Mesenteric fat pad (tissue), 1 donor: ENCODE measurements around the gene INTS11. TPM values are rescaled to one million over a fixed set of nuclear protein-coding genes. Genes with fewer than 3 reads are reported as not detected.

Experiments used
- DNase-seq: peaks from one replicate; pipeline ENCODE4 v3.0.0-alpha.2; 2020; ENCODE audit warnings: low spot score
- total RNA-seq: library from RNA; stranded (reverse); fragmentation: NEBNext Ultra II Directional; extraction: Animal tissue kit (Norgen Biotek cat#: 25700); gene quantifications from one replicate; pipeline ENCODE4 v1.2.1, GENCODE V29; 2021
- donor health status: DM: yes; HTN: yes; CAD: no.

INTS11 gene
- total RNA-seq, 1 donor from 2014 or later: 74.7 TPM

DNA sequence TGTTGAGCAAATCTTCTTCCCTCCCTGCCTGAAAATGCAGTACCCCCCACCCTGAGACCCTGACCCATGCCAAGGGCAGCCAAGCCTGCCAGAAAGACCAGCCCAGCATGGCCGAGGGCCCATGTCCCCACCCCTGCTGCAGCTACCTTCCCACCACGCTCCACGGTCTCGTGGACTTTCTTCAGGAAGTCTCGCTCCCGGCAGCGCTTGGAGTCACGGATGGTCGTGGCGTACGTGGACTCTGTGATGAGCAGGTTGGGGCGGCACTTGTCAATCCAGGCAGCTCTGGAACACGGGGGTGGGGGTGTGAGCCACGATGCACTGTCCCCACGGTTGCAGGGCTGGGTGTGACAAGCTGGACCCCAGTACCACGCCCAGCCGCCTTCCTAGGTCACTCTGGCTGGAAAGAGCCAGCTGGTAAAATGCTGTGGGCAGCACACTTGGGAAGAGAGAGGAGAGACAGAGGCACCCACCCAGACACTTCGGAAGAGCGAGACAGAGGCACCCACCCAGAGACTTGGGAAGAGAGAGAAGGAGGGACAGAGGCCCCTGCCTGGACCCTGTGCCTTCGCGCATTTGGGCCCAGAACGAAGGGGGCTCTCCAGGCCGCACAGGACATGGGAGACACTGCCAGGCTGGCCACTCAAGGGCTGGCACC is 9.7 kb downstream of the INTS11 start:
- no peak for DNase-seq

DNA sequence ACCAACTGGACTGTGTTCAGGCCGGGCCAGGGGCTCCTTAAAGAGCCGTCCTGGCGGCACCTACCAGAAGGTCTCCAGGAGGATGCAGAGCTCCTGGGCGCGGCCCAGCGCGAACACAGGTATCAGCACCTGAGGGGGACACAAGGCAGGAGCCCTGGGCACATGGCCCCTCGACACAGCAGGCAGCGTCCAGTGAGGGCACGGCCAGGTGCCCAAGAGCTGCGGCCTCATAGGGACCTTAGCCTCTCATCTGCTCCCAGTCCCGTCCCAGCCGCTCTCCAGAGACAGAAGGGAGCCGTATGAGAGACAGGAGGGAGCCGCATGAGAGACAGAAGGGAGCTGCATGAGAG is 10.2 kb downstream of the INTS11 start:
- no peak for DNase-seq

DNA sequence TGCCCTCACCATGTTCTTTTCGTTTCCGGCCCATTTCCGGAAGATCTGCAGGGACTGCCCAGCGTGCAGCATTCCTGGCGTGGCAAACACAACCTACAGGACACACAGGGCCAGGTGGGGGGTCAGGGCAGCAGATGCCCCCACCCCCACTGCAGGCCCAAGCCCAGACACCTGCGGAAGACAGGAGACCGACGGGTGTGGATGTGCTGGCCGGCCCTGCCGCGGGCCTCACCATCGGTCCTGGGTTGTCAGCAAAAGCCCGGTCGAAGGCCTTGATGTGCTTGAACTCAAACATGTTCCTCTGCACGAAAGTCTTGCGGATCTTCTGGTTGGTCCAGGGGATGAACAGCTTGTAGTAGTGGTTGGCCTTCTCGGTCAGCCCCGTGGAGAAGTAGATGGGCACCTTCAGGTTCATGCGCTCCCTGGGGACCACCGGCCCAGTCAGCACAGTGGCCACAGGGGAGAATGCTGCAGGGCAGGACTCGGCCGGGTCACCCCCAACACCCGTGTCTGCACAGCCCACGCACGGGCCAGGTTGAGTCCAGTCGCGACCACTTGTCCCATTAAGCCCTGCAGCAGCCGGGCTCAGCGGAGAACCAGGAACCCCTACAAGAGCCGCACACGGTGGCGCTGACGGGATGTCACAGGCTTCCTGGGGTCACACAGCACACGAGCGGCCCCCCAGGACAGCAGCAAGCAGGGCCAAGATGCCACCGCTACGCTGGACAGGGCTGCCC is 10.8 kb downstream of the INTS11 start:
- no peak for DNase-seq

DNA sequence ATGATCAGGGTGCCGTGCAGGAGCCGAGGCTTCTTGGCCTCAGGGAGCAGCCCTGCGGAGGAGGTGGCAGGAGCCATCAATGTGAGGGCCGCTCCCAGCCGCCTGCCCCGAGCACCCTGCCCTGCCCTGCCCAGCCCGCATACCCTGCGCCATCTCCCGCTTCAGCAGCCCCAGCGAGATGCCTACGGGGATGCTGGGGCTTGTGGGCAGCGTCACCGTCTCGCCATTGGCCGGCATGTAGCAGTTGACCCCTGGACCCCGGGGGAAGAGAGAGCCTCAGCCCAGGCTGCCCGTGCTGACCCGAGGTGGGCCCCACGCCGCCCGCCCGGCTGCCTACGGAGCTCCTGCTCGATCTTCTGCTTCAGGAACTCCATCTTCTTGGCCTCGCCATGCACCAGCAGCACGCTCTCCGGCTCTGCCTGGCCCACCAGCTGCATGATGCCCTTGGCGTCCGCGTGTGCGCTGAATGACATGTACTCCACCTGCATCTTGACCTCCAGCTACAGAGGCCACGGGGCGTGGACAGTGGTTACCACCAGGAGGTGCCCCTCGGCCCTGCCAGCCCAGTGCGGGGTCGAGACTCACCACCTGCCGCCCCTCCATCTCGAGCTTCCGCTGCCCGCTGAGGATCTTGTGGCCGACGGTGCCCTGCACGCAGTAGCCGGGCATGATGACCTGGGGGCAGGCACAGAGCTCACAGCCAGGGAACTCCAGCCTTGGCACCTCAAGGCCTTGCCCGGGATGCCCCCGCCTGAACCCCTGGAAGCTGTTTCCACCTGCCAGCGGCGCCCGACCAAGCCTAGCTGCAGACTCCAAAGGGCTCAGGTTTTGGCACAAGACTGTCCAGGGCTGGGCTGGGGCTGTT is 11.8 kb downstream of the INTS11 start:
- DNase-seq: no peak

DNA sequence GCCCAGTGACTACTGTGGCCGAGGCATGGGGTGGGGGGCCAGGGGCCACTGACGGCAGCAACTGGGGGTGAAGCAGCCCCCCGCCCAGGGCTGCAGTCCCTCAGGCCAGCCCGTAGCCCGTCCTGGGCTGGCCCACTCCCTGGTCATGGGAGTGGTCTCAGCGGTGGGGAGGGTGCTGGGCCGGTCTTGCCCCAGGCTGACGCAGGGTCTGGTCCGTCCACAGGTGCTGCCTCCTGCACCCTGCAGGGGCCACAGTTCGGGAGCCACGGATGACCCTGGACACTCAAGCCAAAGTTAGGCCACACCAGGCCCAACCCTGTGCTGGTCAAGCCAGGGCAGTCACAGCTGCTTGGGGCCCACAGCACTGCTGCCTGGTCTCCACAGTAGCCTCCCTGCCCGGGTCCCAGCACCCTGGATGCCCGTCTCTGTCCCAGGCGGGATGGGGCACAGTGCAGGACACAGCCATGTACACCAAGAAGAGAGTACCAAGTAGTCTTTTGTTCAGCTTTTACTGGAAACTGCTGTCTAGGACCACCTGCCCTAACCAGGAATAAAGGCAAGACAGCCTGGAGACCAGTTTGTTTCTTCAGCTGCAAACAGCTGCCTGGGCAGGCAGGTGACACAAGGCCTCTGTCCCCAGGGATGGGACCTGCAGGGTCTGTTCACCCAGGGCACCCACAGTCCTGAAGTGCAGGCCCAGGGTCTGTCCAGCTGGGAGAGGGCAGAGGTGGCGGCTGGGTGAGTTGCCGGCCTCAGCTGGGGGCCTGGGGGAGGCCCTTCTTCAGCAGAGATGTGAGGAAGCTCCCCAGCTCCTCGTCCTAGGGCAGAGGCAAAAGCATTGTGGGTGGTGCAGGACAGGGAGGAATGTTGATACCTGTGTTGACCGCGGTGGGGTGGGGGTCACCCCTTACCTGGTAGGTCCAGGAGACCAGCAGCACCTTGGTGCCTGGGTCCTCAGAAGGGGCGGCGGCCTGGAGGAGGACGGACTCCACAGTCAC is 13.1 kb downstream of the INTS11 start:
- DNase-seq: no peak

DNA sequence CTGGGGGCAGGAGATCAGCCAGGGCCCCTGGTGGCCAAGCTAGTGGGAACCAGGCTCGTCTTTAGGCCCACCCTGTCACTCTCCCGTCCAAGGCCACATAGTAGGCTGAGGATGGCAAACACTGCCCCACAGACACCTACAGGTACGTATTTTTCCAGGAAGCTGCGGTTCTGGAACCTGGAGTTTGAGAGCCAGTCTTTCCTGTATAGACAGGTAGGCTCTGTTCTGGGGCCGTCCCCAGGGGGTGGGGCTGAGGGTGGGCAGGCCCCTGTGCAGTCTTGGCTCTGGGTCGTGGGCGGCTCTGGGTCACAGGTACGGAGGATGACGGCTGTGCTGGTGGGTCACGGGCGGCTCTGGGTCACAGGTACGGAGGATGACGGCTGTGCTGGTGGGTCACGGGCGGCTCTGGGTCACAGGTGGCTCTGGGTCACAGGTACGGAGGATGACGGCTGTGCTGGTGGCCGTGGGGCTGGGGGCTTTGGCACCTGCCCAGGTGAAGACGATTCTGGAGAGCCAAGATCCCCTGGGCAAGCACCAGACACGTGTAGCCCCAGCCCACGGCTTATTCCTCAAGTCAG is 13.9 kb downstream of the INTS11 start:
- no peak for DNase-seq

DNA sequence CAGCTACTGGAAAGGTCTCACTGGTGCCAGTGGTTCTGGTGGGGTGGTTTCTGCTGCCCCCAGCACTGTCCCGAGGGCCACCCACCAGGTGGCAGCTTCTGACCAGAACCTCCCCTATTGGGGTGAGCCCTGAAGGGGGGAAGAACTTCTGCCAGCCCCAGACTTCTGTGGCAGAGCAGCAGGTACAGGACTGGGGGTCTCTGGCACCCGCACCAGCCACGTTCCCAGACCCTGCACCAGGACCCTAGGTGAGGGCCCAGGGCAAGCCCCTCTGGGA is 14.4 kb downstream of the INTS11 start:
- DNase-seq: no peak

DNA sequence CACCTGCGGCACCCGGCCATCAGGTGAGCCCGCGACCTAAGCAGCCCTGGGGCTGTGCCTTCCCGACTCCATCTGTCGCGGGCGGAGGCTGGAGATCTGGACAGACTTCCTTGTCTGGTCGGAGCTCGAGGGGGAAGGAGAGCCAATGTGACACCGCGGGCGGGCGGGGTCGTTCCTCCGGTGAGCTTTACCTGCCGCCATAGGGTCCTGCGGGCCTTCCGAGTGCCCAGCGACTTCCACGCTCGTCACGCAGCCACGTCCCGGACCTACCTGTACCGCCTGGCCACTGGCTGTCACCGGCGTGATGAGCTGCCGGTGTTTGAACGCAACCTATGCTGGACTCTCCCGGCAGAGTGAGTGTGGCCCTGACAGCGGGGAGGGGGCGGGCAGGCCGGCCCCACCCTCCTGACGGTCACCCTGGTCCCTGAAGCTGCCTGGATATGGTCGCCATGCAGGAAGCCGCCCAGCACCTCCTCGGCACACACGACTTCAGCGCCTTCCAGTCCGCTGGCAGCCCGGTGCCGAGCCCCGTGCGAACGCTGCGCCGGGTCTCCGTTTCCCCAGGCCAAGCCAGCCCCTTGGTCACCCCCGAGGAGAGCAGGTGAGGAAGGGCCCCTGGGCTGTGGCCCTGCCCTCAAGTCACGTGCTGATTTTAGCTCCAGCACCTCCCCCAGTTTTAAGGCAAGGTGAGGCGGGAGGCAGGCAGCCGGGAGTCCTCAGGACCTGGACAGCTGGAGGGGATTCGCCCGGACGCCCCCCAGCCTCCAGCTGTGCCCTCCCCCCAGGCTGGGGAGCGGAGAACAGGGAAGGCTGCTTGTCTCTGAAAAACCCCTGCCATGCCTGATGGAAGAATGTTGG is 15.0 kb downstream of the INTS11 start:
- DNase-seq: no peak

DNA sequence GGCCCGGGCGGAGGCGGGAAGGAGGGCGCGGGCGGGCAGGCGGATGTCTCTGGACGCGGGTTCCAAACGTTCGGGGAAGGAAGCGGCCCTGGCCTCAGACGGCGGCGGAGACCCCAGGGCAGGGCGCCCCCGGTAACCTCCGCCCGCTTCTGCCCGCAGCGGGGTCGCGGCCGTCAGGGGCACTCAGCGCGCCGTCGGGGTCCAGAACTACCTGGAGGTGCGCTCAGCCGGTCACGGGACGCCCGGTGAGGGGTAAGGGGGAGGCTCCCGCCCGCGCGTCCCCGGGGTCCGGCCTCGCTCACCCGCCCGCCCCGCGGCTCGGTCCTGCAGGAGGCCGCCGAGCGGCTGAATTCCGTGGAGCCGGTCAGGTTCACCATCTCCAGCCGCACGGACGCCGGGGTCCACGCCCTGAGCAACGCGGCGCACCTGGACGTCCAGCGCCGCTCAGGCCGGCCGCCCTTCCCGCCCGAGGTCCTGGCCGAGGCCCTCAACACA is 15.7 kb downstream of the INTS11 start:
- no peak for DNase-seq

DNA sequence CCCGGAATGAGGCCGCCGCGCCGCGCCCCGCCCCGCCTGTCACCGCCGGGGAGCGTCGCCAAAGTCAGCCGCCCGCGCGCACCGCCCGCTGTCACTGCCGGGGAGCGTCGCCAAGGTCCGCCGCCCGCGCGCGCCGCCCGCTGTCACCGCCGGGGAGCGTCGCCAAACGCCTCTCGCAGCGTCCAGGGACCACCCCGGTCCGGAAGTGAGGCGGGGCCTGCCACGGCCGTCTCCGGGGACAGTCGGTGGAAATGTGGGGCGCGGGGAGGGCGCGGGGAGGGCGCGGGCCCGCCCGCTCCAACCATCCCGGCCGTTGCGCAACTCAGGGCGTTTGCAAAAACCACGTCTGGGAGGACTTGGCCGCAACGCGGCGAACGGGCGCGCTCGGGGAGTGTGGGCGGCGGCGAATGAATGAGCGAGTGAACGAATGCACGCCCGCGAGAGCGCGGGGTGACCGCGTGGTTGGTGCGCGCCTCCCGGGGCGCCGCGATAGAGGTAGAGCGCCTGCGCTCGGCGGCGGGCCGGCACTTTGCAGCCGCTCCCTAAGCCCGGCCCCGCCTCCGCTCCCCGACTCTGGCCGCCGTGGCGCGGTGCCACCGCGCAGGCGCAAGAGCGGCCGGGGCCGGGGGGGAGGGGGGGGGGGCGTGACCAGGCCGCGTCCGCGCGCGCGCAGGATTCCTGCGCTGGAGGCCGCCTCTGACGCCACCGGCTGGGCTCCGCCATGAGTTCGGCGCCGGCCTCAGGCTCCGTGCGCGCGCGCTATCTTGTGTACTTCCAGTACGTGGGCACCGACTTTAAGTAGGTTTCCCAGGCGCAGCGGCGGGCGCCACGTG is 16.3 kb downstream of the INTS11 start, which contains the start of the genes ACAP3 and PUSL1:
Gene ACAP3, minus strand, starts transcription at position 8 of the 833 bp plus-strand sequence. CDS start 115 bp downstream, outside the sequence.
Gene PUSL1, plus strand, starts transcription at position 675 of the 833 bp plus-strand sequence. Its CDS starts 47 bp downstream, at position 722.
- DNase-seq: peak; percentile 96

DNA sequence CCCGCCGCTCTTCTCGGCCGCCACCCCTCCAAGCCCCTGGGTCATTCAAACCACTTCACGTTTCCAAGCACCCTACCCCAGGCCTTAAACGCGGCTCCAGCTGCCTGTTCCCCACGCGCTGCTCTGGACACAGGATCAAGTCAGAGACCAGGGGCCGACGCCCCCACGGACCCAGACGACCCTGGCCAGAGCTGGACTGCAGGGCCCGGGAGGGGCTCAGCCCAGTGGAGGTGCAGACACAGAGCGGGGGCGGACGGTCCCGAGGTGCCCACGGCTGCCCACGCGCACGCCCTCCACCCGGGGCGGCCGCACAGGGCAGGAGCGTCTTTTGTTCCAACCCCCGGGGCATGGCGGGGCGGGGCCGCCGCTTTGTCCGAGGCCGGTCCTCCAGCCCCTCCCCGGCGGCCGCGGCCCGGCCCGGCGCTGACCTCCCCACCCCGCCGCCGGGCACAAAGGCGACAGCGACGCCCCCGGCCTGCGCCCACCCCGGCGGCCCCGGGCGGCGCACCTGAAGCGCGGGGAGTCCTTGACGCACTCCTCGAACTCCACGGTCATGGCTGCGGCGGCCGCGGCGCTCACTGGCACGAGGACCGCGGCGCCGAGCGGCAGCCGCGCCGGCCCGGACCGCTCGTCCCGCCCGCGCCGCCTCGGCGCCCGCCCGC is 17.1 kb downstream of the INTS11 start:
- no peak for DNase-seq

DNA sequence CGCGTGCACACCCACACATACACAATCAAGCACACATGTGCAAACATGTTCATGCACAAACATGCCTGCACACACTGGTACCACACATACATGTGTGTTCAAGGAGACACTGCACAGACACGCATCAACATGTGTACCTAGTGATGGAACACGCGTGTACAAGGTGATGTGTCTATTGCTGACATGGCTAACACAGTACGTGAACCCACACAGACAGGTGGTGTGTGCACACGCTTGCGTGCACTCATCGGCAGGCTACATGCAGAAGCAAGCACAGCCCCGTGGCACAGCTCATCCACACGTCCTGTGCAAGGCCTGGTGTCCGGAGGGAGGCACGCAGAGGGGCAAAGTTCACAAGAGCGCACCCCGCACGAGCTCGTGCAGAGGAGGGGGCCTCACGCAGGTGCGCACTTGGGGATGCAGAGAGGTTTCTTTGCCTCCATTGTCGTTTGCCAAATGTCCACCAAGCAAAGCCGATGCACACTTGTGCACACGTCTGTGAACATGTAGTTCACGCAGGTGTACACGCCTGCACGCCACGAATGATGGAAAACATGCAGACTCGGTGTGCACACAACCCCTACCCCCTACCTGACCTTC is 17.7 kb downstream of the INTS11 start:
- no peak for DNase-seq

DNA sequence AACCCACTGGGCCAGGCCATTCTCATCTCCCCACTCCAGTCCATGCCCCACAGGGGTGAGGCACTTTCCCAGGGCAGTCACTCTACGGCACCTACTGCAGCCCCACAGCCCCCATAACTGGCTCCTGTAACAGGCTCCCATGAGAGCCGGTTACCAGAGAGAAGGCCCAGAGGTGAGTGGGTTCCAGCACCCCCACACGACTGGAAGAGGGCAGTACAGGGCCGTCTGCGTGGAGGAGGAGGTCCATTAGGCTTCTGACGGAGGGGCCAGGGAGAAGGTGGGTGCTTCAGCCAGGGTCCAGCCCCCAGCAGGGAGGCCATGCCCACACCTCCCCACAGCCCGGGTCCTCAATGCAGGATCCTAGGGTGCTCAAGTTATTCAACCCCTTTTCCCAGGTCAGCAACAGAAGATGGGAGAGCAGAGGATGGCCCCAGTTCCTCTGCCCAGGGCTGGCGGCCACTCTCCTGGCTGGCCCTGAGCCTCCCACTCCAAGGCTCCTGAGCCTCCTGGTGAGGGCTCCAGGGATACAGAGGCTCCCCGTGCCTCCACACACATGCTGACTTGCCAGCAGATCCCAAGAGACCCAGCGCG is 18.3 kb downstream of the INTS11 start:
- DNase-seq: no peak

DNA sequence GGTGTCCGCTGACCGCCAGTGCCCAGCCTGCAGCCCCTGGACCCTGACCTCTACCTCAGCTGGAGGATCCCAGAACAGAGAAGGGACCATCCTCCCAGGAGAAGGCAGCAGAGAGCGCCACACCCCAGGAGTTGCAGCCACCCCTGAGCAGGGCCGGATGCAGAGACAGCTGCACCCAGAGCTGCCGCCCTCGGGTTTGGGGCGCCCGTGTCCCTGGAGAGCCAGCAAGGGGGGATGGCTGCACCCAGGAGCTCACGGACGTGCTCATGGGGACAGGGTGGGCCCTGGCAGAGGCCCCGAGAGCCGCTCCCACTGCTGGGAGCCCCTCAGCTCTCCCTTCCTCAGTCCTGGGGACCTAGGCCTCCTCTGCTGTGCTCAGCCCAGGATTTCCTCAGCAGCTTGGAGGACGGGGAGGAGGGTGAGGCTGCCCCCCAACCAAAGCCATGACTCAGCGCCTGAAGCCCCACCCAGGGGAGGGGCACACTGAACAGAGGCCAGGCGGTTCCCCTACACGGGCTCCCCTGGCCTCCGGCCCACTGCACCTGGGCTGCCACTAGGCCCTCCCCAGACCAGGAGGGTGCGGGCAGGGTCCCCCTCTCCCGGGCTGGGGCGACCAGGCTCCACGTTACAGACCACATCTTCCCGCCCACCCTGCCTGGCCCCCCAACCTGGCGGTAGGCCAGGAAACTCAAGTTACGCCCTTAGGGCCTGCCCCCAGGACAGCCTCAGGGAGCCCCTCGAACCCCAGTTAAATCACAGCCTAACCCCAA is 19.0 kb downstream of the INTS11 start:
- no peak for DNase-seq

DNA sequence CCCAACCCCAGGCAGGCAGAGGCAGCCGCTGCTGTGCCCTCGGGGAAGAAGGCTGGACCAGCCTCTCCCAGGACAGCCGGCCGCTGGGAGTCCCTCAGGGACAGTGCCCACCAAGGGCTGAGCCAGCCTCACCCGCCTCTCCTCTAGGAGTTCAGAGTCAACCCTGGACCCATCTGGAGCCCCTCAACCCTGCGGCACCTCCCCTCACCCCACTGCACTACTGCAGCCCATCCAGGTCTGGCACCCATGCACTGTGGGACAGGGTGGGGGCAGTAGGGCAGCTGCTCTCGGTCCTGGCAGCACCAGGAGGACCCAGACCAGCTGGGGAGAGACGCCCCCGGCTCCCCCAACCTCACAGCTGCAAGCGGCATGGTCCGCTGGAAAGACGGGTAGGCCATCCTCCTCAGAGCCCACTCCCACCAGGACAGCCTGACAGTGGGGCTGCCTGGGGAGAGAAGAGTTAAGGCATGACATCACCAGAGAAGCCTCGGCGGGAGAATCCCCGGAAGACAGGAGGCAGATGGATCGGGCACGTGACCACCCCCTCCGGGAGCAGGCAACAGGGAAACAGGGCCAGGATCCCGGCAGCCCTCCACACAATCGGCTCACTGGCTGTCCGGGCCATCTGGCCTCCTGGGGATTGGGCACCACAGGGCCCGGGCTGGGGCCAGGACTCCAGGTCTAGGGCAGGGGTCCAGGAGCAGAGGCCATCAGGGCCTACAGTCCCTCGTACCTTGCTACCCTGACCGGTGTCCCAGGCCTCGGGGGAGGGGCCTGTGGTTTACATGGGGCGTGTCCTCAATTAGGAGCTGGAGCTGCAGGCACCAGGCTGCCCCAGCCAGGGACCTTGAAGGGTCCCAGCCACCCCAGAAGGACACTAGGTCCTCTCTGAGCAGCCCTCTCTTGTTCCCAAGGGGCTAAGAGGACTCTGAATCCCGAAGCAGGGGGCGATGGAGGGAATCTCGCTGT is 19.8 kb downstream of the INTS11 start:
- no peak for DNase-seq
